Stromal cell of bone marrow (primary cell): Measurements from ENCODE around the gene CEP55.
A peak's percentile ranks its signal among the peaks of the same experiment; 100 is the strongest.
"Not testable (repeated sequence)": the region's sequence is repeated elsewhere in the genome, so short reads cannot be mapped to it uniquely, and the experiment has no call there.

ENCODE experiments used
- DNase-seq: peaks from one replicate; pipeline ENCODE4 v3.0.0-alpha.2; 2012; ENCODE audit warnings: low read depth

Gene CEP55

GRCh38 chr10:93513091-93513490 is 16.7 kb downstream of the CEP55 start:
- no peak for DNase-seq

GRCh38 chr10:93514521-93514920 is 18.1 kb downstream of the CEP55 start:
- no peak for DNase-seq

GRCh38 chr10:93515071-93516005 is 18.9 kb downstream of the CEP55 start:
- peak; percentile 89 for DNase-seq

GRCh38 chr10:93516006-93516380 is 19.6 kb downstream of the CEP55 start:
- DNase-seq, result peak; percentile 34

GRCh38 chr10:93518531-93518930 is 22.1 kb downstream of the CEP55 start:
- no peak for DNase-seq

GRCh38 chr10:93535293-93535692 is 38.9 kb downstream of the CEP55 start:
- DNase-seq, result no peak

- DNase-seq, result not testable (repeated sequence)
Observed at GRCh38 chr10:93540871-93541270, 44.5 kb downstream of the CEP55 start.

GRCh38 chr10:93541402-93542357 is 45.3 kb downstream of the CEP55 start:
- DNase-seq, result no peak

- DNase-seq, result no peak
Observed at GRCh38 chr10:93542358-93542791, 46.0 kb downstream of the CEP55 start.

- not testable (repeated sequence) for DNase-seq
Observed at GRCh38 chr10:93546995-93547394, 50.6 kb downstream of the CEP55 start.

GRCh38 chr10:93547522-93547921 is 51.1 kb downstream of the CEP55 start:
- DNase-seq, result no peak

- DNase-seq, result no peak
Observed at GRCh38 chr10:93548376-93549071, 52.1 kb downstream of the CEP55 start.

GRCh38 chr10:93550606-93551005 is 54.2 kb downstream of the CEP55 start:
- DNase-seq, result no peak

GRCh38 chr10:93552780-93553179 is 56.4 kb downstream of the CEP55 start:
- no peak for DNase-seq

GRCh38 chr10:93553482-93554315 is 57.3 kb downstream of the CEP55 start:
- DNase-seq, result no peak

- DNase-seq, result no peak
Observed at GRCh38 chr10:93554316-93554663, 57.9 kb downstream of the CEP55 start.

- DNase-seq, result peak; percentile 23
Observed at GRCh38 chr10:93554760-93555432, 58.5 kb downstream of the CEP55 start.

- DNase-seq, result no peak
Observed at GRCh38 chr10:93559490-93559889, 63.1 kb downstream of the CEP55 start.

GRCh38 chr10:93560541-93560940 is 64.1 kb downstream of the CEP55 start:
- DNase-seq, result no peak

- DNase-seq, result no peak
Observed at GRCh38 chr10:93565446-93565845, 69.0 kb downstream of the CEP55 start.
